Stimulated activated memory B cell treated with anti-CD40 and anti-IgM and Interleukin-4, amounts not matched to agents 10 μg/mL and 1 μg/mL and 100 μg/mL, for 72 hours (primary cell): ENCODE data around the gene SUMO4.

Experiments used
- ATAC-seq: fragments of 150-1000 bp; cut with Tn5 transposase; 2 replicates; pipeline ENCODE4 v1.10.0; 2021
- H3K27ac Mint-ChIP-seq: one replicate; pipeline ENCODE4 v1.8.0; 2022; ENCODE audit warnings: mild to moderate bottlenecking, mixed read lengths
- H3K27me3 Mint-ChIP-seq: one replicate; pipeline ENCODE4 v1.8.0; 2022; ENCODE audit warnings: mixed read lengths
- H3K36me3 Mint-ChIP-seq: one replicate; pipeline ENCODE4 v1.8.0; 2022; ENCODE audit warnings: mixed read lengths
- H3K4me1 Mint-ChIP-seq: one replicate; pipeline ENCODE4 v1.8.0; 2022; ENCODE audit warnings: mixed read lengths
- H3K4me3 Mint-ChIP-seq: one replicate; pipeline ENCODE4 v1.8.0; 2022; ENCODE audit warnings: mild to moderate bottlenecking, moderate library complexity, mixed read lengths
- H3K9me3 Mint-ChIP-seq: one replicate; pipeline ENCODE4 v1.8.0; 2022; ENCODE audit warnings: mixed read lengths

Gene SUMO4

DNA sequence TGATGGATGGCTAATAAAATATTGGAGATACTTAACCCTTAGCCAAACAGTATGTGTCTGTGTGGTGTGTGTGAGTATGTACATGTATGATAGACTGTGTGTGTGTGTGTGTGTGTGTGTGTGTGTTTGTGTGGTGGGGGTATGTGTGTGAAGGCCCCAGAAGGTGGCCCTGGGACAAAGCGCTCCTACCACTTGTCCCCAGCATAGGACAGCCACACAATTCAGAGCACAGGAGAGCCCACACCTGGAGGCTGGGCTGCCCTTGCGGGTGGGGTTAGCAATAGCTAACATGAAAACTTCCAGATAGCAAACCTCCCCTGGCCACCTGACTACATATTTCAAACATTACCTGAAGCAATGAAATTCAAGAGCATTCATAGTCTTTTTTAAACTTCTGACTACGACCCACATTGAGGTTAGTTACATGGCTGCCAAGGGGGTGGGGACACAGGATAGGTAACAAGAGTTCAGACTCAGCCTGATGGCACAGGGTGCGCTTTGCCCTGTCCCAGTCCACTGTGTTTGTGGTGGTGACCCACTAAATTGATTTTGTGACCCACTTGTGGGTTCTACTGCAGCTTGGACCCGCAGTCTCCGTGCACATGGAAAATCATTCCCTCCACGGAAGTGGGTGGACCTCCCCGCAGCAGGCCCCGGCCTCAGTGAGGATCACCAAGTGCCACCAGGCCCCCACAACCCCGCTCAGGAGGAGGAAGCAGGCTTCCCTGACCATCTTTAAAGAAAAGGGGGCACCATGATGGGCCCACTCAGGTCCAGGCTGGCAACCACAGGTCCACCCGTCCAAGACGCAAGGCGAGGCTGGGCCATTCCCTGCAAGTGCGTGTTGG, 50.0 kb downstream of the SUMO4 start:
- Mint-ChIP-seq H3K36me3 (peaks cover 27% of the 10 kb centered on the region), H3K4me1 (peaks cover 19% of the 10 kb centered on the region), H3K9me3 (no peaks in the 10 kb centered on the region), H3K27me3 (no peaks in the 10 kb centered on the region), H3K4me3 (no peak overlapping the region), H3K27ac (no peak overlapping the region)
- no peak for ATAC-seq
